ENCODE results near the gene TMEM184C. TPM values are rescaled to one million over a fixed set of nuclear protein-coding genes. Genes with fewer than 3 reads are reported as not detected.
A peak's percentile ranks its signal among the peaks of the same experiment; 100 is the strongest.

TMEM184C gene
- polyA plus RNA-seq, 1 donor, result 20.1 TPM

DNA sequence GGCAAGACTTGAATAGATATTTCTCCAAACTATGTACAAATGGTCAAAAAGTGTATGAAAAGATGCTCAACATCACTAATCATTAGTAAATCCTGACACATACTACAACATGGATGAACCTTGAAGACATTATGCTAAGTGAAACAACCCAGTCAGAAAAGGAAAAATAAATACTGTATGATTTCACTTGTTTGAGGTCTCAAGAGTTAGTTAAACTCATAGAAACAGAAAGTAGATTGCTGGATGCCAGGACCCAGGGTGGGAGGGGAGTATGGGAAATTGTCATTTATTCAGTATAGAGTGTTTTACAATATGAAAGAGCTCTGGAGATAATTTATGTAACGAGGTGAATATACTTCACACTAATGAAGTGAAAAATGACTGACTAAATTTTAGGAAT is 34.4 kb downstream of the TMEM184C start:
- DNase-seq (ENCODE audit: low read depth), result no peak

GRCh38 chr4:147655639-147656038 is 38.4 kb downstream of the TMEM184C start:
- DNase-seq (ENCODE audit: low read depth), result no peak

DNA sequence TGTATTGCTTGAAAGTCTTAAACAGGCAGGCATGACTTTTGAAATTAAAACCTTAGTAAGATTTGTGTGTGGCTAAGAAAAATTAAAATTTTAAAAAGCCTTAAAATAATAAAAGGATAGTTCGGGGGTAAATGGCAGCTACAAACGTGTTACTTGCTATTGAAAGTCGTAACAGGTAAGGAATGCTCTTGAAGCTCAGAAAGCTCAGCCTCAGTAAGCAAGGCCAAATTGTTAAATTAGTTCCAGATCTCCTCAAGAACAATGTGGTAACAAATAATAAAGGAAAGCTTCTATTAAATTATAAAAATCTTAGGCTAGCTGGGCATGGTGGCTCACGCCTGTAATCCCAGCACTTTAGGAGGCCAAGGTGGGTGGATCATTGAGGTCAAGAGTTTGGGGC is 41.3 kb downstream of the TMEM184C start:
- DNase-seq (ENCODE audit: low read depth), result no peak

DNA sequence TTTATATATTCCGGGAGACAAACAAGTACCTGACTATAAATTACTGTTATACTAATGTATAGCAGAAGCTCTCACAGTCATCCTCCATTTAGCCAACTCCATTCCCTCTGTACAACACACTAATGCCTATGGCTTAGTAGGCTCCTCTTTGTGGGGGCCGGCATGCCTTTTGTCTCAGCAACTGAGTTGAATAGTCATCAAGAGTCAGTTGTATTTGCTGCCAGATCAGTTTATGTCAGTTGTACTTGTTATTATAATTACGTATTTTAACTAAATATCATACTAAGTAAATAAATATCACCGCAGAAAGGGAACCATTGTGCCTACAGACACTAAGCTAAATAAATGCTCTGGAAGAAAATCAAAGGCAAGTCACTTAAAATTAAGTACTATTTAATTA is 56.9 kb downstream of the TMEM184C start:
- no peak for DNase-seq (ENCODE audit: low read depth)

DNA sequence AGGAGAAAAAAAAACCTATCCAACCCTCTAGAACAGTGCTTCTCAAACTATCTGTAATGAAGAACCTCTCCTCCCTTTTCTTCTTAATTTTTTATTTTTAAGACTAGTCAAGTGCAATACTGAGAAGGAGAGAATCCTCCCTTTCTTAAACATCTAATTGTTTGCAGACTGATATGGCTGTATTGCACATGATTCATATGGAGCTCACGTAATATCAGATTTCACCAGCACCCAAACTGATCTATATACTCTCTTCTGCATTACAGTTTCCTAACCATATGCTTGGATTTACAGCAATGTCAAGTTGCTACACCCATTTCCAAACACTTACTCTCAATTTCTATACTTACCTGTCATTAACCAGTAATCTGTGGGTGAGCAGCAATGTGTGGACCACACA is 57.3 kb downstream of the TMEM184C start:
- no peak for DNase-seq (ENCODE audit: low read depth)

DNA sequence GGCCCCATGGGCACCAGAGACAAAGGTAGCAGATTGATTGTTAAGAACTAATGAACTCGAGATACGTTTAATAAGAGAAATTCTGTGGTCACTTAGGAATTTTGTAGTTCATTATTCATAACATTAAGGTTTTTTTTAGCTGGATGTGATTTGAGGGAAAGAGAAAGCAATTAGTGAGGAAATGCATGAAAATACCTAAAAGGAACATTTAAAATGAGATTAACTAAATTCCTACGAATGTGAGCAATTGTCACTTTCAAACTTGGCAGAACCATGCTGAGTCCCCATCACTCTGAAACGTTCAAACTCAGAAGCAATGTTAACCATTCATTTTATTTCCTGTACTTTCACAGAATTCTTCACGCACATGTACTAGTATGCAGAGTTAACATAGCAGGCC is 60.9 kb downstream of the TMEM184C start:
- DNase-seq (ENCODE audit: low read depth), result no peak

- no peak for DNase-seq (ENCODE audit: low read depth)
Observed at GRCh38 chr4:147678796-147679549, 61.8 kb downstream of the TMEM184C start.

- DNase-seq (ENCODE audit: low read depth), result no peak
Observed at GRCh38 chr4:147682755-147683154, 65.6 kb downstream of the TMEM184C start.

- no peak for DNase-seq (ENCODE audit: low read depth)
Observed at GRCh38 chr4:147683188-147683591, 66.0 kb downstream of the TMEM184C start.

- peak; percentile 74 for DNase-seq (ENCODE audit: low read depth)
Observed at GRCh38 chr4:147683717-147684700, 66.8 kb downstream of the TMEM184C start, which contains the start of gene PRMT9. Gene PRMT9, minus strand, starts transcription at chr4:147684163. Its CDS starts 176 bp downstream, at chr4:147683987.

DNA sequence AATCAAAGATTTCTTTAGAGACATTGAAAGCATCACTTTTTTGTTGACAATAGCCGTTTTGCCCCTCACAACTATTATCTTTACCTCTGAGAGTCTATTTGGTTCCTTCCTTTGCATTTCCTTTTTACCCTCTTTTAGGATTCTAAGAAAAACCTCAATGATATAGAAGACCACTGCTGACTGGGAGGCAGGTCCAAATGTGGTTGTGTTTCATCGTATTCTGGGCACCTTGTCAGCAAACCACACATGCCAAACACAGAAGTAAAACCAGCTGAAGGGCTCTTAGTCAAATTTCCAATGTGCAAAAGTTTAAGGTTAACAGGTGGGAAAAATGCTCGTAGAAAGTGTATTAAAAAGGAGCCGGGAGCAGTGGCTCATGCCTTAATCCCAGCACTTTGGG is 71.9 kb downstream of the TMEM184C start:
- DNase-seq (ENCODE audit: low read depth), result no peak

DNA sequence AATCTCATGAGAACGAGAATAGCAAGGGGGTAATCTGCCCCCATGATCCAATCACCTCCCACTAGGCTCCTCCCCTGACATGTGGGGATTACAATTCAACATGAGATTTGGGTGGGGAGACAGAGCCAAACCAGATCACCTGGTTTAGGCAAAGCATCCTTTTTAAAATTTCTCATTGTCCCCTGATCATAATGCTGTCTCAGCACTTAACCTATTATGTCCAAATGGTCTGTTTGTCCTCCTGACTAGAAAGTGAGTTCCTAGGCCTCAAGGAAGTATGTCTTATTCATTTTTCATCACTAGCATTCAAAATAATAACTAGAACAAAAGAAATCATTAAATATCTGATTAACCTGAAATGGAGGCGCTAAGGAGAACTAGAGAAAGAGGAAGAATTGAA is 74.6 kb downstream of the TMEM184C start:
- no peak for DNase-seq (ENCODE audit: low read depth)

- DNase-seq (ENCODE audit: low read depth), result no peak
Observed at GRCh38 chr4:147693218-147693617, 76.0 kb downstream of the TMEM184C start.

DNA sequence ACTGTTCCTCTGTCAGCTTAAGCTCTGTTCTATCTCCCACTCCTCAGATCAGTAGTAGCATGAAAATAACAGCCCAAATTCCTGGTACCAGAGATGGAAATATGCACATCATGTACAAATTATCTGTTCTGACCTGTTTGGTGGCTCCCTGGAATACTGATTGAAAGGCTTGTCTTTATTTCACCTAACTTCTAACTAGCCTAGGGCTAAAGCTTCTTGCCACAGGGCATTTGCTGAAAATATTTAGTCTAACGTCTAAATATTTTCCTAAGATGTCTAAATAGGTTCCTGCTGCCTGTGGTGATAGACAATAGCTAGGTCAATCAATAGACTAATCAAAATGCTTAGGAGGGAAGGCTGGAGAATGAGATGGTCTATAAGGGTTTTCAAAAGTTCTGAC is 79.7 kb downstream of the TMEM184C start:
- no peak for DNase-seq (ENCODE audit: low read depth)

- DNase-seq (ENCODE audit: low read depth), result no peak
Observed at GRCh38 chr4:147704846-147705245, 87.6 kb downstream of the TMEM184C start.

- DNase-seq (ENCODE audit: low read depth), result no peak
Observed at GRCh38 chr4:147707892-147708672, 90.9 kb downstream of the TMEM184C start.

- DNase-seq (ENCODE audit: low read depth), result no peak
Observed at GRCh38 chr4:147709999-147710398, 92.8 kb downstream of the TMEM184C start.

DNA sequence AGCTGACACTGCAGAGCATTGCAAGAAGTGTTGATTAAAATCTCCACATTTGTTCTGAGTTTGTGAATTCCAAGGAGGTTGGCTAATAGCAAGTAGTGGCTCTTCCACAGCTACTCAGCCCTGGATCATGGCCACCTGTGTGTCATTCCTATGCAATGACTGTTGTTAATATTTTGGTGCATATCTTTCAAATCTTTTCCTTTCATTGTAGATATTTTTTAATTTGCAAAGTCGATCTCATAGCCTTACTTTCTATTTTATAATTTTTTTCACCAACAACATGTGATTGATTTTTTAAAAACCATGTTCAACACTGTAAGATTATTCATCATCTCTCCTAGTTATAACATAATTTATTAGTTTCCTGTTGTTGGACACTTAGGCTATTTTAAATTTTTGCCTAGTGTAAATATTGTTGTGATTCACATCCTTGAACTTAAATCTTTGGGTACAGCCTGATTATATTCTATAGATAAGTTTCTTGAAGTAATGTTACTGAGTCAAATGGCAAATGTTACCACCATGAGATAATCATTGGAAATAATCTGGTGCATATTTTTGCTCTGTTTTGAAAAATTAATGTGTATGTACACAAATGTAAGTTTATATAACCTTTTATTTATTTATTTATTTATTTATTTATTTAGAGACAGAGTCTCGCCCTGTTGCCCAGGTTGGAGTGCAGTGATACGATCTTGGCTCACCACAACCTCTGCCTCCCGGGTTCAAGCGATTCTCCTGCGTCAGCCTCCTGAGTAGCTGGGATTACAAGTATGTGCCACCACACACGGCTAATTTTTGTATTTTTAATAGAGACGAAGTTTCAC is 97.6 kb downstream of the TMEM184C start:
- DNase-seq (ENCODE audit: low read depth), result no peak

DNA sequence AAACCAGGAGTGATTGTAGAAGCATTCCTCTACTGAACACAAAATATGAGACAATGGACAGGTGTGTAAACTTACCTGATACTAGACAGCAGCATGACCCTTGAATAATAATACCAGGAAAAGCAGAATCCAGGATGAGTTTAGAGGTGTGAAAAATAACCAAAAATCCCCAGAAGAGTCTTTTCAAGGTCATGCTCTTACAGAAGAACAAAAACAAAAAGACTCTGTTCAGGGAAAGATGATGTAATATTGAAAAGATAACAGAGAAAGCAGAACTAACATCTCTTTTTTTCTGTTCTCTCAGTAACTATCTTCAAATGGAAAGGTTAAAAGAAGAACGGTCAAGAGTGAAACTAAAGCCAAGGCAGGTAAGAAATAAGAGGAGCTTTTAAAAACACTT is 100.7 kb downstream of the TMEM184C start:
- no peak for DNase-seq (ENCODE audit: low read depth)
